ENCODE data around the gene RASL10A.

Gene RASL10A

DNA sequence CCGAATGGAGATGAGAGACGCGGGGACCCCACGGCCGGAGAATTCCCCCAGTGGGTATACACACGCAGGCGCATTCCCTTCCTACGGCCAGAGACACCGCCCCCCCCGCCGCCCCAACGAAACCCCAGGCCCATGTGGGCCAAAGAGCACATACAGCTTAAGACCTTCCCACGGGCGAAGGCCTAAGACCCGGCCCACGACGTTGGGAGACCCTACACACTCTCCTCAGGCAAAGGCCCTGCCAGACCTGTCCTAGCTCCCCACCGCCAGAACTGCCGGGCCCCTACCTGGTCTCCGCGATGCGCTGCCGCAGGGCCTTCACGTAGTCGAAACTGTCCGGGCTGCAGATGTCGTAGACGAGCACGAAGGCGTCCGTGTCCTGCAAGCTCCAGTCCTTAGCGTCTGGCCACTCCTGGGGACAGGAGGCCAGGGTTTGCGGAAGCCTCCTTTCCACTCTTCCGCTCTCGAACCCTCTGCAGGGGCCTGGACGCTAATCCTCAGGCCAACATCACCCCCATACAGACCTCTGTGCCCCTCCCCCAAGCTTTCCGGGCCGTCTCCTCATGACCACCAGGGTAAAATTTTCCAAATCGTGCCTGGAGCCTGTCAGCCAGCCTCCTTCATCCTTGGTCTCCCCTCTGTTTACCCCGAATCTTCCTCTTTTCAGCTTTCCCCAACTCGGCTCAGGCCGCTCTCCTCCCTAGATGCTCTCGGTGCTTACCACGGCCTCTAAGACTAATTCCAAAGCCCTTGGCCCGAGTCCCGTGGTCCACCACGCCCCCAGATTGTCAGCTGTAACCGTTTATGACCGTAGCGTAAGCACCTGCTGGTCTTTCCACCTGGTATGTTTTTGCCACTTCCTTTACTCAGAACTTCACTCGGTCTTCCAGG, 1.7 kb downstream of the RASL10A start:
- peak; percentile 71 for DNase-seq (ENCODE audit: low spot score)
- Histone ChIP-seq H3K4me3 (peak overlapping the region; percentile 67), H3K27ac (no peak overlapping the region)
- TF ChIP-seq, protein P1, sequence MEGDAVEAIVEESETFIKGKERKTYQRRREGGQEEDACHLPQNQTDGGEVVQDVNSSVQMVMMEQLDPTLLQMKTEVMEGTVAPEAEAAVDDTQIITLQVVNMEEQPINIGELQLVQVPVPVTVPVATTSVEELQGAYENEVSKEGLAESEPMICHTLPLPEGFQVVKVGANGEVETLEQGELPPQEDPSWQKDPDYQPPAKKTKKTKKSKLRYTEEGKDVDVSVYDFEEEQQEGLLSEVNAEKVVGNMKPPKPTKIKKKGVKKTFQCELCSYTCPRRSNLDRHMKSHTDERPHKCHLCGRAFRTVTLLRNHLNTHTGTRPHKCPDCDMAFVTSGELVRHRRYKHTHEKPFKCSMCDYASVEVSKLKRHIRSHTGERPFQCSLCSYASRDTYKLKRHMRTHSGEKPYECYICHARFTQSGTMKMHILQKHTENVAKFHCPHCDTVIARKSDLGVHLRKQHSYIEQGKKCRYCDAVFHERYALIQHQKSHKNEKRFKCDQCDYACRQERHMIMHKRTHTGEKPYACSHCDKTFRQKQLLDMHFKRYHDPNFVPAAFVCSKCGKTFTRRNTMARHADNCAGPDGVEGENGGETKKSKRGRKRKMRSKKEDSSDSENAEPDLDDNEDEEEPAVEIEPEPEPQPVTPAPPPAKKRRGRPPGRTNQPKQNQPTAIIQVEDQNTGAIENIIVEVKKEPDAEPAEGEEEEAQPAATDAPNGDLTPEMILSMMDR (IDR thresholded peaks at IDR 0.05): no peak

DNA sequence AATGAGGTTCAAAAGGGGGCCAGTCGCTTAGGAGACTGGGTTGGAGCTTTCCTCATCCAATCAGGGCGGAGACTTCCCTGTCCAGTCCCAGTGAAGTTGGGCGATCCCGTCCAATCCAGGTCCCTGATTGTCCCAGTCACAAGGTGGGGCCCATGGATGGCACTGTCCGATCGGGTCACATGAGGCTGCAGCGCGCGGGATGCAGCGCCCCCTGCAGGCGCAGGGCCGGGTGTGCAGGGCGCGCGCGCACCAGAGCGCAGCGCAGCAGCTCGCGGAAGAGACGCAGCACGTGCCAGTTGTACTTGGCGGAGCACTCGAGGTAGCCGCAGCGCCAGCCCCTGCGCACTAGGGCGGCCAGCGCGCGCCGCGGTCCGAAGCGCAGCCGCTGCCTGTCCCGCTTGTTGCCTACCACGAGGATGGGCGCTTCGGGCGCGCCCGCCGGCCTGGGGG, 2.3 kb downstream of the RASL10A start:
- DNase-seq (ENCODE audit: low spot score): peak; percentile 76
- Histone ChIP-seq H3K27ac (no peak overlapping the region), H3K4me3 (peak overlapping the region; percentile 67)
- TF ChIP-seq, protein P1 (IDR thresholded peaks at IDR 0.05): peak; percentile 42

DNA sequence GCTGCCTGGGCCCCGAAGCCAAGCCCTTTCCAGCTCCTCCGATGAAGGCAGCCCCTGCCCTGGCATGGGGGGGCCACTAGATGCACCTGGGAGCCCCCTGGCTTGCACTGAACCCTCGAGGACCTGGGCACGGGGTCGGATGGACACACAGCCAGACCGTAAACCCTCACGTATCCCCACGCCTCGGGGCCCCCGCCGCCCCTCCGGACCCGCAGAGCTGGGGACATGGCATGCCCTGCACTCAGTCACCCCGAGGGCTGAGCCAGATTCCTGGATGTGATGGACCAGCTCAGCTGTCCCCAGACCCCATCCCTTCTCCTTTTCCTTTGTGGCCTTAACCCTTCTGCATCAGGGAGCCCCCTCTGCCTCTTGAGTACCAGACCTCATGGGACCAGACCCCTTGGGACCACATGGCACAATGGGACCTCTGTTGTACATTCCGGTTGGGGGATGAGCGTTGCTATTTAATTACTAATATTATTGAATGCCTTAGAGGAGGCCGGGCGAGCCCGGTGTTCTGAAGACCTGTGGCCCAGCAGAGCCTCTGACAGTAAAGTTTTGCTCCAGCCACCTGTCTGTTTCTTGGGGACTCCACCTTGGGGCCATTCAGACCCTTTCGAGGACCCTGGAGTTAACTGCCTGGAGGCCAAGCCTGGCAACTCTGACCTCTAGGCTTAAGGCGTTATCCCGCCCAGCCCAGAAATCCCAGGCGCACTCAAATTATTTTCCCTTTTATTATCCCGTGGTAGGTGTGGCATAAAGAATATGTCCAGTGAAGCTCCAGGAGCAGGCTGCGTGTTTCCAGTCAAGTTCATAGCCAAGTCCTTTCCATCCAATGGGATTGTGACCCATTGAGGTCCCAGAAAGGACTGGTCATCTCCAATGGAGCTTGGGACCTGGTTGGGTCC, 3.0 kb downstream of the RASL10A start:
- Histone ChIP-seq H3K4me3 (no peak overlapping the region), H3K27ac (peak overlapping the region in 1 of 2 donors; percentile 93)
- peak; percentile 77 for DNase-seq (ENCODE audit: low spot score)
- TF ChIP-seq, protein P1 (IDR thresholded peaks at IDR 0.05): no peak

DNA sequence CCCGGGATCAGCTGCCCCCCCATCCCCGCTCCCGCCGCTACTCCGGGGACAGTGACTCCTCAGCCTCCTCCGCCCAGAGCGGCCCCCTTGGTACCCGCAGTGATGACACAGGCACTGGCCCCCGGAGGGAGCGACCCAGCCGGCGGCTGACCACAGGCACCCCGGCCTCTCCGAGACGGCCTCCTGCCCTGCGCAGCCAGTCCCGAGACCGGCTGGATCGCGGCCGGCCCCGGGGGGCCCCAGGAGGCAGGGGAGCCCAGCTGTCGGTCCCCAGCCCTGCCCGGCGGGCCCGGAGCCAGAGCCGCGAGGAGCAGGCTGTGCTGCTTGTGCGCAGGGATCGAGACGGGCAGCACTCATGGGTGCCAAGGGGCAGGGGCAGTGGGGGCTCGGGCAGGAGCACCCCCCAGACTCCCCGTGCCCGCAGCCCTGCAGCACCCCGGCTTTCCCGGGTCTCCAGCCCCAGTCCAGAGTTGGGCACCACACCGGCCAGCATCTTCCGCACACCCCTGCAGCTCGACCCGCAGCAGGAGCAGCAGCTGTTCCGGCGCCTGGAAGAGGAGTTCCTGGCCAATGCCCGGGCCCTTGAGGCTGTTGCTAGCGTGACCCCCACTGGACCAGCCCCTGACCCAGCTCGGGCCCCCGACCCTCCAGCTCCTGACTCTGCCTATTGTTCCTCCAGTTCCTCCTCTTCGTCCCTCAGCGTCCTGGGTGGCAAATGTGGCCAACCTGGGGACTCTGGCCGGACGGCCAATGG, 3.9 kb downstream of the RASL10A start:
- TF ChIP-seq, protein P1 (IDR thresholded peaks at IDR 0.05): no peak
- no peak for DNase-seq (ENCODE audit: low spot score)
- Histone ChIP-seq H3K27ac (peak overlapping the region; percentile 51 to 93), H3K4me3 (peak overlapping the region; percentile 65)

DNA sequence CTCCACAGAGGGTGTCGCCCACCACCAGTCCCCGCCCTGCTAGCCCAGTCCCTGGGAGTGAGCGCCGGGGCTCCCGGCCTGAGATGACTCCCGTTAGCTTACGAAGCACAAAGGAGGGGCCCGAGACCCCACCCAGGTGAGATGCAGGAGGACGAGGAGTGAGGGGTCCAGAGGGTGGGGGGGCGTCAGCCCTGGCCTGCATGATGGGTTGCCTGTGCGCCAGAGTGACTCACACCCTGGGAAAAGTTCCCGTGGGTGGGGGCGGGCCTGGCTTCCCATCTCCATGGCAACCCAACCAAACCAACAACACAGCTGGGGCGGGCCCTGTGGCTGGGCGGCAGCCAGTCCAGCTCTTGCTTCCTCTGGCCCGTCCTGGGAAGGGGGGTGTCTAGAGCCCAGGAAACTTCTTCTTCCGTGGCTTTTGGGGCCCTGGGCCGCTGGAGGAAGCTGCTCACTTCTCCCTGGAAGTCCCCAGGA, 4.6 kb downstream of the RASL10A start:
- peak; percentile 99 for DNase-seq (ENCODE audit: low spot score)
- TF ChIP-seq, protein P1 (IDR thresholded peaks at IDR 0.05): no peak
- Histone ChIP-seq H3K27ac (peak overlapping the region; percentile 80 to 93), H3K4me3 (peak overlapping the region; percentile 65)

DNA sequence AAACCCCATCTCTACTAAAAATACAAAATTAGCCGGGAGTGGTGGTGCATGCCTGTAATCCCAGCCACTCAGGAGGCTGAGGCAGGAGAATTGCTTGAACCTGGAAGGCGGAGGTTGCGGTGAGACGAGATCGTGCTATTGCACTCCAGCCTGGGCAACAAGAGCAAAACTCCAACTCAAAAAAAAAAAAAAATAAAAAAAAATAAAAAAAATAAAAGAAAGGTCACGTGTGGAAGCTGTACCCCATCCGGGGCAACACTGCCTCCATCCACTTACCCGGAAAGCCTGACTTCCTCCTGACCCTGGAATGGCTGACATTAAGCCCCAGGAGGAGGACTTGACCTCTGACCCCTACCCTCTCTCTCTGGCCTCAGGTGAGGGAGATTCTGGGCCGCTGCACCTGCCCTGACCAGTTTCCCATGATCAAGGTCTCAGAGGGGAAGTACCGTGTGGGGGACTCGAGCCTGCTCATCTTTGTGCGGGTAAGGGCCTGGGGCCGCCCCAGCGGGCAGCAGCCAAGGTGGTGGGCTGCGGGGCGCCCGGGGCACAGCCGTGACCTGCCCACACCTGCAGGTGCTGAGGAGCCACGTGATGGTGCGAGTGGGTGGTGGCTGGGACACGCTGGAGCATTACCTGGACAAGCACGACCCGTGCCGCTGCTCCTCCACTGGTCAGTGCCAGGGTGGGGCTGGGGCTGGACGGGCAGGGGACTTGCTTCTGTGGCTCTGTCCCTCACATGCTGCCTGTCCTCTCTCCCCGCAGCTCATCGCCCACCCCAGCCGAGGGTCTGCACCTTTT, 5.2 kb downstream of the RASL10A start:
- TF ChIP-seq, protein P1 (IDR thresholded peaks at IDR 0.05): no peak
- no peak for DNase-seq (ENCODE audit: low spot score)
- Histone ChIP-seq H3K27ac (peak overlapping the region; percentile 80 to 95), H3K4me3 (peak overlapping the region; percentile 98)

Data from coronary artery (tissue), 2 donors.